ENCODE results near the gene FCHSD2. TPM values are rescaled to one million over a fixed set of nuclear protein-coding genes. Genes with fewer than 3 reads are reported as not detected.

FCHSD2 gene
- total RNA-seq, 1 donor from 2014 or later: 18.9 TPM

- H3K36me3 ChIP-seq (ENCODE audit: insufficient read depth, low read length): peaks cover 6% of the 10 kb centered on the region
- H3K27ac ChIP-seq (ENCODE audit: low read depth, low read length): no peak overlapping the region
- peaks cover 17% of the 10 kb centered on the region for H3K4me1 ChIP-seq (ENCODE audit: insufficient read depth, low read length)
- H3K4me1 Mint-ChIP-seq (ENCODE audit: low read depth, unreplicated experiment): peaks cover 13% of the 10 kb centered on the region
- H3K36me3 Mint-ChIP-seq (ENCODE audit: low read depth, unreplicated experiment): peaks cover 4% of the 10 kb centered on the region
- H3K9me3 Mint-ChIP-seq (ENCODE audit: unreplicated experiment): no peaks in the 10 kb centered on the region
- no peak for TF ChIP-seq CTCF (IDR thresholded peaks at IDR 0.05; ENCODE audit: insufficient read depth, low read depth, low read length)
- TF ChIP-seq EZH2 (IDR thresholded peaks at IDR 0.05; ENCODE audit: insufficient read depth, low read length): no peak
- no peak overlapping the region for H3K9ac ChIP-seq (ENCODE audit: low read length)
- no peaks in the 10 kb centered on the region for H3K79me2 ChIP-seq (ENCODE audit: insufficient read depth, low read length)
- no peak overlapping the region for H3K4me3 Mint-ChIP-seq (ENCODE audit: unreplicated experiment)
- no peak for FAIRE-seq
- H4K20me1 ChIP-seq (ENCODE audit: insufficient read depth, low read length): no peaks in the 10 kb centered on the region
- H3K4me2 ChIP-seq (ENCODE audit: low read length): no peak overlapping the region
- peak overlapping the region; percentile 29 for H3K27ac Mint-ChIP-seq (ENCODE audit: unreplicated experiment)
- no peaks in the 10 kb centered on the region for H3K9me3 ChIP-seq (ENCODE audit: insufficient read depth, low read depth, low read length)
- no peak overlapping the region for H2AFZ ChIP-seq (ENCODE audit: low read depth, low read length)
- no peak overlapping the region for H3K4me3 ChIP-seq (ENCODE audit: insufficient read depth, low read depth, low read length)
- H3K27me3 ChIP-seq (ENCODE audit: insufficient read depth, low read length): no peaks in the 10 kb centered on the region
- no peaks in the 10 kb centered on the region for H3K27me3 Mint-ChIP-seq (ENCODE audit: low read depth, unreplicated experiment)
- DNase-seq (ENCODE audit: low read depth): peak; percentile 87
Measured at GRCh38 chr11:72840780-72841179, 301.3 kb downstream of the FCHSD2 start.

- Histone ChIP-seq H3K36me3 (ENCODE audit: insufficient read depth, low read length) (peaks cover 6% of the 10 kb centered on the region), H2AFZ (ENCODE audit: low read depth, low read length) (no peak overlapping the region), H3K27me3 (ENCODE audit: insufficient read depth, low read length) (no peaks in the 10 kb centered on the region), H4K20me1 (ENCODE audit: insufficient read depth, low read length) (no peaks in the 10 kb centered on the region), H3K79me2 (ENCODE audit: insufficient read depth, low read length) (no peaks in the 10 kb centered on the region), H3K4me1 (ENCODE audit: insufficient read depth, low read length) (peaks cover 17% of the 10 kb centered on the region), H3K27ac (ENCODE audit: low read depth, low read length) (no peak overlapping the region), H3K4me2 (ENCODE audit: low read length) (peak overlapping the region; percentile 3), H3K9ac (ENCODE audit: low read length) (no peak overlapping the region), H3K9me3 (ENCODE audit: insufficient read depth, low read depth, low read length) (no peaks in the 10 kb centered on the region), H3K4me3 (ENCODE audit: insufficient read depth, low read depth, low read length) (no peak overlapping the region)
- TF ChIP-seq EZH2 (IDR thresholded peaks at IDR 0.05; ENCODE audit: insufficient read depth, low read length) (no peak), CTCF (IDR thresholded peaks at IDR 0.05; ENCODE audit: insufficient read depth, low read depth, low read length) (no peak)
- H3K27me3 Mint-ChIP-seq (ENCODE audit: low read depth, unreplicated experiment): no peaks in the 10 kb centered on the region
- no peak overlapping the region for H3K4me3 Mint-ChIP-seq (ENCODE audit: unreplicated experiment)
- no peaks in the 10 kb centered on the region for H3K9me3 Mint-ChIP-seq (ENCODE audit: unreplicated experiment)
- peak overlapping the region; percentile 70 for H3K27ac Mint-ChIP-seq (ENCODE audit: unreplicated experiment)
- DNase-seq (ENCODE audit: low read depth) (peak; percentile 57), FAIRE-seq (no peak)
- peaks cover 15% of the 10 kb centered on the region for H3K4me1 Mint-ChIP-seq (ENCODE audit: low read depth, unreplicated experiment)
- H3K36me3 Mint-ChIP-seq (ENCODE audit: low read depth, unreplicated experiment): no peaks in the 10 kb centered on the region
Measured at GRCh38 chr11:72838691-72839305, 303.3 kb downstream of the FCHSD2 start.

- Histone ChIP-seq H3K79me2 (ENCODE audit: insufficient read depth, low read length) (no peaks in the 10 kb centered on the region), H3K4me2 (ENCODE audit: low read length) (no peak overlapping the region), H3K27me3 (ENCODE audit: insufficient read depth, low read length) (no peaks in the 10 kb centered on the region), H3K9me3 (ENCODE audit: insufficient read depth, low read depth, low read length) (no peaks in the 10 kb centered on the region), H3K27ac (ENCODE audit: low read depth, low read length) (no peak overlapping the region), H3K9ac (ENCODE audit: low read length) (no peak overlapping the region), H4K20me1 (ENCODE audit: insufficient read depth, low read length) (no peaks in the 10 kb centered on the region), H3K4me1 (ENCODE audit: insufficient read depth, low read length) (peaks cover 17% of the 10 kb centered on the region), H3K4me3 (ENCODE audit: insufficient read depth, low read depth, low read length) (no peak overlapping the region), H2AFZ (ENCODE audit: low read depth, low read length) (no peak overlapping the region), H3K36me3 (ENCODE audit: insufficient read depth, low read length) (peaks cover 3% of the 10 kb centered on the region)
- Mint-ChIP-seq H3K9me3 (ENCODE audit: unreplicated experiment) (no peaks in the 10 kb centered on the region), H3K4me3 (ENCODE audit: unreplicated experiment) (no peak overlapping the region), H3K4me1 (ENCODE audit: low read depth, unreplicated experiment) (peaks cover 9% of the 10 kb centered on the region), H3K27me3 (ENCODE audit: low read depth, unreplicated experiment) (peaks cover 3% of the 10 kb centered on the region), H3K27ac (ENCODE audit: unreplicated experiment) (peak overlapping the region; percentile 41), H3K36me3 (ENCODE audit: low read depth, unreplicated experiment) (no peaks in the 10 kb centered on the region)
- DNase-seq (ENCODE audit: low read depth) (no peak), FAIRE-seq (no peak)
- TF ChIP-seq EZH2 (IDR thresholded peaks at IDR 0.05; ENCODE audit: insufficient read depth, low read length) (no peak), CTCF (IDR thresholded peaks at IDR 0.05; ENCODE audit: insufficient read depth, low read depth, low read length) (no peak)
Measured at GRCh38 chr11:72836111-72836510, 306.0 kb downstream of the FCHSD2 start.

Measured in astrocyte (in vitro differentiated cells and primary cell).